Neural cell (in vitro differentiated cells): ENCODE results near the gene CST6. TPM values are rescaled to one million over a fixed set of nuclear protein-coding genes. Genes with fewer than 3 reads are reported as not detected.

Source experiments
- H2AFZ ChIP-seq: fragments of 200-600, 300-800 bp; sonication (generic), shearing (Covaris generic); 2 replicates; pipeline ENCODE4 v1.6.0; 2014; ENCODE audit warnings: low read depth, mild to moderate bottlenecking, antibody characterized with exemption, low read length, moderate library complexity
- H3F3A ChIP-seq: fragments of 200-600 bp; shearing (Covaris generic); 2 replicates; pipeline ENCODE4 v1.6.1; 2016; ENCODE audit warnings: mild to moderate bottlenecking, moderate library complexity, mixed read lengths, antibody characterized with exemption, low read length; ENCODE audit not compliant: insufficient read depth, poor library complexity, severe bottlenecking
- H3K27ac ChIP-seq: fragments of 200-600, 300-800 bp; sonication (generic), shearing (Covaris generic); 2 replicates; pipeline ENCODE4 v1.5.1; 2014; ENCODE audit warnings: mild to moderate bottlenecking, low read length, moderate library complexity
- H3K27me3 ChIP-seq: fragments of 300-800, 200-600 bp; sonication (generic), shearing (Covaris generic); 2 replicates; pipeline ENCODE4 v1.6.0; 2014; ENCODE audit warnings: mild to moderate bottlenecking, low read depth, low read length, moderate library complexity; ENCODE audit not compliant: insufficient read depth
- H3K36me3 ChIP-seq: fragments of 300-800, 200-600 bp; sonication (generic), shearing (Covaris generic); 2 replicates; pipeline ENCODE4 v1.5.1; 2014; ENCODE audit warnings: mild to moderate bottlenecking, antibody characterized with exemption, low read length, moderate library complexity; ENCODE audit not compliant: insufficient read depth
- H3K4me2 ChIP-seq: fragments of 300-800, 200-600 bp; sonication (generic), shearing (Covaris generic); 2 replicates; pipeline ENCODE4 v1.6.0; 2014; ENCODE audit warnings: mild to moderate bottlenecking, low read length
- H3K4me3 ChIP-seq: fragments of 300-800, 200-600 bp; sonication (generic), shearing (Covaris generic); 2 replicates; pipeline ENCODE4 v1.5.1; 2014; ENCODE audit warnings: mild to moderate bottlenecking, low read length, moderate library complexity
- H3K79me2 ChIP-seq: fragments of 200-600 bp; shearing (Covaris generic); replicated peaks from 2 replicates; pipeline ENCODE4 v1.6.0; 2014; ENCODE audit warnings: mild to moderate bottlenecking, low read length, moderate library complexity; ENCODE audit not compliant: insufficient read depth
- H3K9ac ChIP-seq: fragments of 300-800, 200-600 bp; sonication (generic), shearing (Covaris generic); 2 replicates; pipeline ENCODE4 v1.6.1; 2016; ENCODE audit warnings: mild to moderate bottlenecking, low read length, mixed read lengths
- H3K9me2 ChIP-seq: fragments of 200-600 bp; shearing (Covaris generic); 2 replicates; pipeline ENCODE4 v1.6.1; 2016; ENCODE audit warnings: mild to moderate bottlenecking, low read length, mixed read lengths; ENCODE audit not compliant: insufficient read depth
- H3K9me3 ChIP-seq: fragments of 200-600, 300-800 bp; sonication (generic), shearing (Covaris generic); 2 replicates; pipeline ENCODE4 v1.6.1; 2016; ENCODE audit warnings: mild to moderate bottlenecking, mixed run types, low read length, moderate library complexity, mixed read lengths
- H4K20me1 ChIP-seq: fragments of 200-600 bp; shearing (Covaris generic); 2 replicates; pipeline ENCODE4 v1.6.1; 2016; ENCODE audit warnings: mild to moderate bottlenecking, mixed run types; ENCODE audit not compliant: insufficient read depth
- CTCF ChIP-seq: fragments of 450-650 bp; IDR thresholded peaks from 2 replicates; pipeline ENCODE4 v1.5.1; 2014; ENCODE audit warnings: antibody characterized with exemption, mild to moderate bottlenecking, moderate library complexity; ENCODE audit not compliant: poor library complexity, severe bottlenecking
- EP300 ChIP-seq: fragments of 450-650 bp; conservative IDR thresholded peaks from 2 replicates; pipeline ENCODE4 v1.6.1; 2014; ENCODE audit warnings: antibody characterized with exemption, mild to moderate bottlenecking, moderate library complexity; ENCODE audit not compliant: poor library complexity, severe bottlenecking
- EZH2 ChIP-seq: fragments of 200-600, 300-800 bp; shearing (Covaris generic), sonication (generic); IDR thresholded peaks from 2 replicates; pipeline ENCODE4 v1.6.1; 2014; ENCODE audit warnings: antibody characterized with exemption, low read length, borderline replicate concordance, mild to moderate bottlenecking; ENCODE audit not compliant: insufficient read depth, poor library complexity, severe bottlenecking
- MXI1 ChIP-seq: fragments of 450-650 bp; conservative IDR thresholded peaks from 2 replicates; pipeline ENCODE4 v1.6.1; 2014; ENCODE audit warnings: antibody characterized with exemption, mild to moderate bottlenecking; ENCODE audit not compliant: poor library complexity, severe bottlenecking
- POLR2AphosphoS5 ChIP-seq: IDR thresholded peaks from 2 replicates; pipeline ENCODE4 v1.6.1; 2012
- RAD21 ChIP-seq: fragments of 450-650 bp; conservative IDR thresholded peaks from 2 replicates; pipeline ENCODE4 v1.6.1; 2014; ENCODE audit warnings: antibody characterized with exemption, mild to moderate bottlenecking, moderate library complexity
- REST ChIP-seq: IDR thresholded peaks from 2 replicates; pipeline ENCODE4 v1.6.1; 2012; ENCODE audit warnings: borderline replicate concordance
- SMC3 ChIP-seq: fragments of 450-650 bp; conservative IDR thresholded peaks from 2 replicates; pipeline ENCODE4 v1.6.1; 2014; ENCODE audit warnings: antibody characterized with exemption, mild to moderate bottlenecking, moderate library complexity; ENCODE audit not compliant: poor library complexity
- TAF1 ChIP-seq: IDR thresholded peaks from 2 replicates; pipeline ENCODE4 v1.6.1; 2012; ENCODE audit warnings: low read depth
- polyA plus RNA-seq: library from polyadenylated mRNA; depleted of rRNA; stranded (reverse); fragments of >200 nt; gene quantifications from 2 replicates; pipeline ENCODE4 v1.2.3, GENCODE V29; 2014

CST6 gene
- polyA plus RNA-seq, 1 donor from 2014 or later: not detected

GRCh38 chr11:66039765-66040164 lies 28.0 kb downstream of the CST6 start:
- H3K4me2 ChIP-seq: no peak overlapping the region
- H3K27ac ChIP-seq: no peak overlapping the region
- no peaks in the 10 kb centered on the region for H3K36me3 ChIP-seq
- H3K9ac ChIP-seq: no peak overlapping the region
- no peaks in the 10 kb centered on the region for H3K9me3 ChIP-seq
- H3F3A ChIP-seq: no peaks in the 10 kb centered on the region
- no peak for TF ChIP-seq RAD21
- TF ChIP-seq TAF1: no peak
- TF ChIP-seq SMC3: no peak
- TF ChIP-seq EP300: no peak
- no peak for TF ChIP-seq EZH2
- H2AFZ ChIP-seq: no peak overlapping the region
- no peaks in the 10 kb centered on the region for H3K27me3 ChIP-seq
- H3K4me3 ChIP-seq: no peak overlapping the region
- no peaks in the 10 kb centered on the region for H4K20me1 ChIP-seq
- H3K79me2 ChIP-seq: no peaks in the 10 kb centered on the region
- H3K9me2 ChIP-seq: no peaks in the 10 kb centered on the region

- no peak overlapping the region for H3K27ac ChIP-seq
- H3K27me3 ChIP-seq: no peaks in the 10 kb centered on the region
- H3K79me2 ChIP-seq: no peaks in the 10 kb centered on the region
- no peaks in the 10 kb centered on the region for H4K20me1 ChIP-seq
- TF ChIP-seq MXI1: no peak
- no peak for TF ChIP-seq TAF1
- TF ChIP-seq EP300: no peak
- no peak for TF ChIP-seq SMC3
- no peak for TF ChIP-seq RAD21
- no peak for TF ChIP-seq CTCF
- TF ChIP-seq POLR2AphosphoS5: no peak
- TF ChIP-seq REST: no peak
- TF ChIP-seq EZH2: no peak
- H3K4me2 ChIP-seq: no peak overlapping the region
- no peaks in the 10 kb centered on the region for H3K9me3 ChIP-seq
- H3K9me2 ChIP-seq: no peaks in the 10 kb centered on the region
- H3F3A ChIP-seq: no peaks in the 10 kb centered on the region
- H2AFZ ChIP-seq: no peak overlapping the region
- no peaks in the 10 kb centered on the region for H3K36me3 ChIP-seq
- no peak overlapping the region for H3K9ac ChIP-seq
- H3K4me3 ChIP-seq: no peak overlapping the region
These were observed 30.6 kb downstream of the CST6 start for GRCh38 chr11:66042227-66042995.
